DMS53 treated with DMSO at 0.1 percent for 48 hours (cell line): ENCODE results near the gene GPR171.

ENCODE experiments used
- DNase-seq: peaks from one replicate; lab custom pipeline; 2025; ENCODE audit not compliant: unreplicated experiment; lab: John Stamatoyannopoulos, UW

Gene GPR171

DNA sequence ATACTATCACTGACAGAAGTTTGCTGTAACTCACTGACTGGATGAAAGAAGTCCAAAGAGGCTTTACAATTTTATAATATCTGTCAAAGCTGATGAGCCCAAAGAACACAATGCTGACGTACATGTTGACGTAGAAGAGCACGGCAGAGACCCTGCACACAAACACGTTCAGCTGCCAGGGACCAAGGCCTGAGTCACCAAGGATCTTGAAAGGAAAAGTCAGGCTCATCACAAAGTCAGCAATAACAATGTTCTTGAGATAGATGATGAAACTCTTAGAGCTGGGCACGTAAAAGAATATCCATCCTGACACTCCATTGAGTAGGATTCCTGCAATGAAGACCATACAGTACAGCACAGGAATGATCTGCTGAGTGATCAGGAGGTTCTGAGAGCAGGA, 10.9 kb upstream of the GPR171 start:
- DNase-seq, result no peak

DNA sequence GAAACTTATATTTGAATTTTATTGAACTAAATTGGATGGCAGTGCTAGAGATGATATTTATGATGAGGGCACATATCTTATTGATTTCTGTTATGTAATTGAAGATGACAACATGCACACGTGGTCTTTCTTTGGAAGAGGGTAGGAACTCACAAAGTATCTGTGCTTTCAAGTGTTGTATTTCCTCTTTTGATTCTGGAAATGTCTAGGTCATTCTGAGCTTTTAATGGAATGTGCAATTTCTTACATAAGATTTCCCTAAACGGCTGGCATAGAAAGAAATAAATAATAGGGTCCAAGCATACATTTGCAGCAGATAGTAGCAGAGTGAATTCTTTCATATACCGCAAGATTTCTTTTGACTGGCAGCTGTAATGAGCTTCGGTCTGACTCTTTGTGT, 10.1 kb upstream of the GPR171 start:
- DNase-seq, result no peak

- no peak for DNase-seq
Observed at GRCh38 chr3:151210676-151211381, 7.8 kb upstream of the GPR171 start.

- DNase-seq, result no peak
Observed at GRCh38 chr3:151209654-151210053, 6.6 kb upstream of the GPR171 start.

DNA sequence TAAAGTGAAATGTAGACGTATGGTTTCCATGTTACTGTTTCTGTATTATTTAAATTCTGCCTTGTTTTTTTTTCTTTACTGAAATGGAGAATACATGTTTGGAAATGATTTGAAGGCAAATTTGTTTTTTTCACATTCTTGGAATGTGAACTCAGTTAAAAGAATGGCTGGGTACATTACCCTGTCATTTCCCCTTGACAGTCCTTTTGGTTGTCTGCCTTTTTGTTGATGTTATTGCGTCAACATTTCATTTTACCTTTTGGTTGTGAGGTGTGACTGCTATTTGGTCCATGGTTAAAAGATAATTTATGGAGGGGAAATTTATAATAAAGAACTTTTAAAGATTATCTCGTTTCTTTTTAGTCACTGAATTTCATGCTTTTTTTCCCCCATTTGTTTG, 3.2 kb upstream of the GPR171 start:
- DNase-seq, result no peak

DNA sequence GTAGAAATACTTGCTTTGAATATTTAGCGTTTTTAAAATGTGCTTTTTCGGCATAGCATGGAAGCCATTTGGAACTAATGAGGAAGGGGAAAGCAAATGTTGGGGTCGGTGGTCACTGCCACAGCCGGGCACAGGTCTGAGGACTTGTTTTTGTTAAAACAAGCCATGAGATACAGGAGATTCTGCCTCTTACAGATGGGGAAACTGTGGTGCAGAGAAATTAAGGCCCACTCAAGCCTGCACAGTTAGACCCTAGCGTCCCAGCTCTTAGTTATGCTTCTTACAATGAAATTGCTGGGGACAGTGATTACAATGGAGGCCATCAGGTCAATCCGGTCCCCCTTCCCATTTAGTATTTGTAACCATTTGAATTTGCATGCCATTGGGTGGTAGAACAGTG, 2.5 kb upstream of the GPR171 start:
- no peak for DNase-seq

DNA sequence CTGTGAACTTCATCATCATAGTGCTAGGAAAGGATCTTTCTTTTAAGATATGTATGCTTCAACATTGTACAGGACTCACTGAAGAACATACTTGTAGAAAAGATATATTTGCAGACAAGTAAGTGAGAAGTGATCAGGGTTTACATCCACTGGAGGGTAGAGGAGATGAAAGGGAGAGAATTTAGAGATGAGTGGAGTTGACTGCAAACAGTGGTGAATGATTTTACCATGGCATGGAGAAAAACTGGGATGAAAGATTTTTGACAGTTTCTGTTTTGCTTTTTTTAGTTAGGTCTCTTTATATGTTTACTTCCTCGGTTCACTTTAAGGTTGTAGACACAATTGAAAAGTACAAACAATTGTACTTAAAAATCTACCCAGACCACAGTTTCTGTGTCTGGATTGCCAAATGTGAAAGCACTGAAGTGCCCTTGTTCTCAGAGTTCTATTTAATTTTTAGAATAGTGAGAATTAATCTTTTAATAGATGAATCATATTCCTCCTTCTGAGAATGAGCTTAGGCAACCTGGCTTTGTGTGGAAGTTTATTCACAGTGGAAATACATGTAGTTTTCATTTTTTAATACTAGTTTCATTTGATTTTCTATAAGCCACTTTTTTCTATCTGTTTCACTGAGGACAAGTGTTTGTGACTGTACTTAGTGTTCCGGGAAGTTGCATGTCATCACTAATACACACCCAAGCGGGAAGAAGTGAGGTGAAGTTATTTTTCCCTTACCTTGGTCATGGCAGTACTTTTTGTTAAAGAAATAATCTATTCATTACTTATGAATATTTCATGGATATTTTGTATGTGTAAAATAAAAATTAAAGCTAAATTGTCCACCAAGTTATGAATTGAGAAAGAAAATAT, 1.8 kb upstream of the GPR171 start:
- DNase-seq, result no peak

- DNase-seq, result no peak
Observed at GRCh38 chr3:151201051-151201730, 1.8 kb downstream of the GPR171 start.

DNA sequence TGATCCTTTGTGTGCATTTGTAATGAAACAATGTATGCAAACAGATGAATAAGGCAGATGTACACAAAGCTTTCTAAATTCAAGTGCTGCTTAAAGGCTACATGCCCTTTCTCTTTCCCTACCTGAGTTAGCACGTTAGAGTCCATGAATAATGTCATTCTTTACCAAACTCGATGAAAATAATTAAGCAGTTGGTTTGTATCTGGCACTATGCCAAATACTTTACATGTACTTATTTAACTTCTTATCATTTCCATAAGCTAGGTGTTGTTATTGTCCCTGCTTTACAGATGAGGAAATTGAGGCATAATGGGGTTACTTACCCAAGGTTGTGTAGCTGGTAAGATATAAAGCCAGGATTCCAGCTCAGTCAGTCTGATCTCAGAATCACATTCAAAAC, 2.4 kb downstream of the GPR171 start:
- DNase-seq, result no peak

DNA sequence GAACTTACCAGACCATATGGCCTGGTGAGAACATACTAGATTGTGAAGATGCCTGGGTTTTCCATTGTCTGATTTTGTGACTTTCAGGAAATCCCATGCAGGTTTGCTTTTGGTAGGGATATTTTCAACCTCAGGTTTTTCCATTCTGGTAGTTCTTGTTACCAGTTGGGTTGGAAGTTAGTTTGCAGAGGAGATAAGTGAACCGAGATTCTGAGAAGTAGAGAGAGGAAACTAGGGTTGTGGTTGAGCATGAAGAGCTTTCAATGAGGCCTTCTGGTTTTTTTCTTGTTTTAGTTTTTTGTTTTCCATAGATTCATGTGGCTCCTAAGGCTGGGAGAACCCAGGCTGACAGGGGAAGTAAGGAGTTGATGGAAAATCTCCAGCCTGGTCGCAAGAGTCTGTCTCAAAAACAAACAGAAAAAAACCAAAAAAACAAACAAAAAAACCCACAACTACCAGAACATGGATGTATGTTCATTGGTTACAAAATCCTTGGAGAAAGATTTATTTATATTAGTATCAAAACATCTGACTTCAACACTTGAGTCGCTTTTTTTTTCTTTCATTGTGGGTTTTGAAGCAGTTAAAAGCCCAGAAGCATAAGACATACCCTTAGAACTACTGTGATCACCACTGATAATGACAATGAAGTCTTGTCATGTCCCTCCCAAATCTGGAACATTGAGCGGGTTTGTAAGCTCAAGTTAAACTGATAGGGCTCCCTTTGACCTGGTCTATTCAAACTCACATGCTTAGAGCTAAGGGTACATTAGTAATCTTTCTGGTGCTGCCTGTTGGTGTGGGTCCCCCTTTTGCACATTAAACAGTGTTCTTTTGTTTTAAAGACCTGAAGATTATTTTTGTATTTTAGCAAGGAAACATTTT, 3.2 kb downstream of the GPR171 start:
- DNase-seq, result no peak

- no peak for DNase-seq
Observed at GRCh38 chr3:151198849-151199248, 4.2 kb downstream of the GPR171 start.

- no peak for DNase-seq
Observed at GRCh38 chr3:151197981-151198767, 4.8 kb downstream of the GPR171 start.

DNA sequence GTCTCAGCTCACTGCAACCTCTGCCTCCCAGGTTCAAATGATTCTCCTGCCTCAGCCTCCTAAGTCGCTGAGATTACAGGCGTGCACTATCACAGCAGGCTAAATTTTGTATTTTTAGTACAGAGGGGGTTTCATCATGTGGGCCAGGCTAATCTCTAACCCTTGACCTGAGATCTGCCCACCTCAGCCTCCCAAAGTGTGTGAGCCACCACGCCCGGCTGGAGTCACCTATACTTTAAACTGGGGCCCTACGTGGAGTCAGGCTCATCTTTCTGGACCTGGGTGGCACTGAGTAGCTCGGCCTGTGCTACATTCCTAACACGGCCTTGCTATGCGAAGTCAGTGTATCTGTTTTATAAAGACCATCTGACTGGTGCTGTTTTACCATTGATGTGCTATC, 5.8 kb downstream of the GPR171 start:
- no peak for DNase-seq

DNA sequence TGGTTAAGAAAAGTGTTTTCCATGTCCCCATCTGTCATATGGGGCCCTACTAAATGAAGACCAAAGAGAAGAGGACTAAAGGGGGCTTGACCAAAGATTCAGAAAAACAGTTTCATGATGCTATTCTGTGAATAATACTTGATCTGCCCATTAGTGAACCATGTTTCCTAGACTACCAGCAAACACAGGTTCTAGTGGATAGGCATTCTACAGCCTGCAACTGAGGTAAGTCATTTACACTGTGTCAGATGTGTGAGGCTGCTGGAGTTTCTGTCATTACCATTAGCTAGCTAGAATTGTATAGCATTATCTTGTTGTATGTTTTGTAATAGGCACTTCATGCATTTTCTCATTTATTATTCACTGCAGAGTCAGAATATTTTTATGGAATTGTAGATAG, 6.6 kb downstream of the GPR171 start:
- no peak for DNase-seq

DNA sequence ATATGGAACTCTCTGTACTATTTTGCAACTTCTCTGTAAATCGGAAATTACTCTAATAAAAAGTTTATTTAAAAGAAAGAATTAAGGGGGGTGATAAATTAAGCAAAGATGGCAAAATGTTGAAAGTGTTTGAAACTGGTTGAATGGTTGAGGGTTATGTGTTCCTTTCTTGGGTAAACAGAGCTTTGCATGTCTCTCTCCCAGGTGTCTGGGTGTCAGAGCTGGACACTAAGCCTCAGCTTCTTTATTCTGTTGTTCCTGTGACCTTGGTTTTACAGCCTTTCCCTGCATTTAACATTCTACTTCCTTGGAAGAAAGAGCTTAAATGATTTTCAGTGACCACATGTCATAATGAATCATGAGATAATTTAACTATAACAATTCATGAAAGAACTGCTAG, 7.2 kb downstream of the GPR171 start:
- DNase-seq, result no peak

GRCh38 chr3:151192545-151192944, 10.5 kb downstream of the GPR171 start:
- no peak for DNase-seq

- no peak for DNase-seq
Observed at GRCh38 chr3:151191095-151191494, 11.9 kb downstream of the GPR171 start.

GRCh38 chr3:151183265-151183671, 19.7 kb downstream of the GPR171 start:
- no peak for DNase-seq

- no peak for DNase-seq
Observed at GRCh38 chr3:151182349-151183079, 20.5 kb downstream of the GPR171 start.
